Measurements from ENCODE around the gene FLNB.

The FLNB gene

DNA sequence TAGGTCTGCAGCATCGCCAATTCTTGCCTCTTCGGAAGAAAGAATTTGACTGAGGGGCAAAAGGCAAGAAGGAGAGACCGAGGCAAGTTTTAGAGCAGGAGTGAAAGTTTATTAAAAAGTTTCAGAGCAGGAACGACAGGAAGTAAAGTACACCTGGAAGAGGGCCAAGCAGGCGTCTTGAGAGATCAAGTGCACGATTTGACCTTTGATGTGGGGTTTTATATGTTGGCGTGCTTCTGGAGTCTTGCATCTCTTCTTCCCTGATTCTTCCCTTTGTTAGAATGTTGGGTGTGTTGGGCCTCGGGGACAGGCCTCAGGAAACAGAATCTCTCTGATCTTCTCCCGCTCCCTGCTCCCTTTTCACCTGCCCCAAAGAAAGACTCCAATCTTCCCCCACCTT, 40.6 kb upstream of the FLNB start:
- H3K27ac ChIP-seq (ENCODE audit: low read depth, low read length): no peak overlapping the region

DNA sequence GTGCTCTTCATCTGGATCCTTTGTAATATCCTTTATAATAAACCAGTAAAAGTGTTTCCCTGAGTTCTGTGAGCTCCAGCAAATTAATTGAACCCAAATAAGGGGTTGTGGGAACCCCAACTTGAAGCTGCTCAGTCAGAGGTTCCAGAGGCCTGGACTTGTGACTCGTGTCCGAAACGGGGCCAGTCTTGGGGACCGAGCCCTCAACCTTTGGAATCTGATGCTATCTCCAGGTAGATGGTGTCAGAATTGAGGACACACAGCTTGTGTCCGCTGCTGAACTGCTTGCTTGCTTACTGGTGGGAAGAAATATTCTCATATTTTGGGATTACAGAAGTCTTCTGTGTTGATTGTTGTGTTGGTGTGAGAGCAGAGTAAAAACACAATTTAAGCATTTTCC, 39.7 kb upstream of the FLNB start:
- Histone ChIP-seq H3K36me3 (ENCODE audit: insufficient read depth, low read length) (no peaks in the 10 kb centered on the region), H3K9me3 (ENCODE audit: low read length) (no peaks in the 10 kb centered on the region), H3K27ac (ENCODE audit: low read depth, low read length) (no peak overlapping the region), H3K4me3 (ENCODE audit: low read depth in 1 of 2, low read length in 2 of 2) (no peak overlapping the region), H3K4me1 (ENCODE audit: insufficient read depth, low read length) (peaks cover 8% of the 10 kb centered on the region), H3K9ac (ENCODE audit: low read length) (no peak overlapping the region), H3K27me3 (ENCODE audit: control insufficient read depth in 1 of 2, insufficient read depth in 2 of 2, low read length in 2 of 2) (no peaks in the 10 kb centered on the region)

More for the DNA sequence above, 40.6 kb upstream of the FLNB start:
- Histone ChIP-seq H3K9ac (ENCODE audit: low read length) (no peak overlapping the region), H3K27me3 (ENCODE audit: control insufficient read depth in 1 of 2, insufficient read depth in 2 of 2, low read length in 2 of 2) (no peaks in the 10 kb centered on the region), H3K4me3 (ENCODE audit: low read depth in 1 of 2, low read length in 2 of 2) (no peak overlapping the region), H3K9me3 (ENCODE audit: low read length) (no peaks in the 10 kb centered on the region), H3K36me3 (ENCODE audit: insufficient read depth, low read length) (no peaks in the 10 kb centered on the region), H3K4me1 (ENCODE audit: insufficient read depth, low read length) (peaks cover 2% of the 10 kb centered on the region)

DNA sequence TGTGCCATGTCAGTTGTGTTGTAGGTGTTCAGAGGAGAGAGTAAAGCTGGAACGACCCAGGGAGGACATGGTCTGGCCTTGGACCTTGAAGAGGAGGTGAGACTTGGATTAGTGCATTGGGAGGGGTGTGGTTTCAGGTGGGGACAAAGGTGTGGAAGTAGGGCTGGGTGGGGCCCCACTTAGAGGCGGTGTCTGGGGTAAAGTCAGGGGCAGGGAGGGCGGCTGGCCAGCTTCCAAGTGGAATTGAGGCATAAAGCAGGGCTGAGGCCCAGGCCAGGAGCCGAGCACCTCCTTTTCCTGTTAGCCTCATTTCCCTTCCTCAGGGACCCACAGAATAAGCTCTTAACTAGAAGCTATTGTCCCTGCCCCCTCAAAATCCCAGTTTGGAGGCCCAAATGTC, 36.2 kb upstream of the FLNB start:
- Histone ChIP-seq H3K4me1 (ENCODE audit: insufficient read depth, low read length) (peaks cover 8% of the 10 kb centered on the region), H3K9me3 (ENCODE audit: low read length) (no peaks in the 10 kb centered on the region), H3K36me3 (ENCODE audit: insufficient read depth, low read length) (no peaks in the 10 kb centered on the region), H3K27me3 (ENCODE audit: control insufficient read depth in 1 of 2, insufficient read depth in 2 of 2, low read length in 2 of 2) (no peaks in the 10 kb centered on the region), H3K27ac (ENCODE audit: low read depth, low read length) (no peak overlapping the region), H3K9ac (ENCODE audit: low read length) (no peak overlapping the region), H3K4me3 (ENCODE audit: low read depth in 1 of 2, low read length in 2 of 2) (no peak overlapping the region)

DNA sequence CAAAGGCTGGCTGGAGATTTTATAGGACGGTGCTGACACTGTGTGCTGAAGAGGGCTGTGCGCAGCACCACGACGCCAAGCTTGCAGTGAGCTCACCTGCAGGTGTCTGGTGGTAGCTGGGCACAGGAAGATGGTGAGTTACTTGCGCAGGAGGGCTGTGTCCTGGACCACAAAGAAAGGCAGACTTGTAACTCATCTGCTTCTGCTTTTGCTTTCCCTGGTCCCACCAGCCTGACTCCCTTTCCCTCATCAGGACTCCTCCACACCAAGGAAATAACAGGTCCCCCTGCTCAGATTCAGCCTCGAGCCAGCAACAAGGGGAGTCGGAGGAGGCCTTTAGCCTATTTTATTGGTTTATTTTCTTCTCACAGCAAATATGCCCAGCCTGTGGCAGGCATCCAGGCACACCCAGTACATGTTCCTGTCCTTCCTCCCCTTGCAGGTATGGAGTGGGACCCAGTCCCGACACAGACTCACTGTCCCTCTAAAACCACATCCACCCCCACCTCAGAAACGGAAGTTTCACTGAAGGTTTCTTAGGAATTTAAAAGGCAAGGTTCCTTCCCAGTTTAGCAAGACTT, 35.6 kb upstream of the FLNB start:
- Histone ChIP-seq H3K9ac (ENCODE audit: low read length) (no peak overlapping the region), H3K4me1 (ENCODE audit: insufficient read depth, low read length) (peaks cover 8% of the 10 kb centered on the region), H3K27me3 (ENCODE audit: control insufficient read depth in 1 of 2, insufficient read depth in 2 of 2, low read length in 2 of 2) (no peaks in the 10 kb centered on the region), H3K4me3 (ENCODE audit: low read depth in 1 of 2, low read length in 2 of 2) (no peak overlapping the region), H3K9me3 (ENCODE audit: low read length) (no peaks in the 10 kb centered on the region), H3K27ac (ENCODE audit: low read depth, low read length) (no peak overlapping the region), H3K36me3 (ENCODE audit: insufficient read depth, low read length) (no peaks in the 10 kb centered on the region)

DNA sequence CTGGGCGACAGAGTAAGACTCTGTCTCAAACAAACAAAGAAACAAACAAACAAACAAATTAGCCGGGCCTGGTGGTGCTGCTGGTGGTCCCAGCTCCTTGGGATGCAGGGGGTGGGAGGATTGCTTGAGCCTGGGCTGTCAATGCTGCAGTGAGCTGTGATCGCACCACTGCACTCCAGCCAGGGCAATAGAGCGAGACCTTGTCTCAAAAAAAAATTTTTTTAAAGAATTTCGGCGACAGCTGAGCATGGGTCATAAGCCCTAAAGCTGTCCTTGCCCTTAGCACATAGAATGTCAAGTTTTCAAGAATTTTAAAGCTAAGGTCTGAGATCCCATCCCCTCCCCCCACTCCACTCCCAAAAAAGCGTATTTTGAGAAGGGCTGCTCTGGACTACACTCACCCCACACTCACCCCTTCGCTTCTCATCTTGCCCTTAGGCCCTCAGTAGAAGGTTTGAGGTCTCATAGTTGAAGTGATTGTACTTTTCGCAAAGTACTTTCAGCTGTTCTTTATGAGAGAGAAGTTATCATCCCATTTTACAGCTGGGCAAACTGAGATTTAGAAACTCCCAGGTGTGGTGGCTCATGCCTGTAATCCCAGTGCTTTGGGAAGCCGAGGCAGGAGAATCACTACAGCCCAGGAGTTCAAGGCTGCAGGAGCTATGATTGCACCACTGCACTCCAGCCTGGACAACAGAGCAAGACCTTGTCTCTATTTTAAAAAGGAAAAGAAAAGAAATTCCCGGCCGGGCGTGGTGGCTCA, 34.3 kb upstream of the FLNB start:
- Histone ChIP-seq H3K4me3 (ENCODE audit: low read depth in 1 of 2, low read length in 2 of 2) (no peak overlapping the region), H3K9ac (ENCODE audit: low read length) (no peak overlapping the region), H3K27ac (ENCODE audit: low read depth, low read length) (no peak overlapping the region), H3K36me3 (ENCODE audit: insufficient read depth, low read length) (no peaks in the 10 kb centered on the region), H3K27me3 (ENCODE audit: control insufficient read depth in 1 of 2, insufficient read depth in 2 of 2, low read length in 2 of 2) (no peaks in the 10 kb centered on the region), H3K9me3 (ENCODE audit: low read length) (no peaks in the 10 kb centered on the region), H3K4me1 (ENCODE audit: insufficient read depth, low read length) (peaks cover 8% of the 10 kb centered on the region)

DNA sequence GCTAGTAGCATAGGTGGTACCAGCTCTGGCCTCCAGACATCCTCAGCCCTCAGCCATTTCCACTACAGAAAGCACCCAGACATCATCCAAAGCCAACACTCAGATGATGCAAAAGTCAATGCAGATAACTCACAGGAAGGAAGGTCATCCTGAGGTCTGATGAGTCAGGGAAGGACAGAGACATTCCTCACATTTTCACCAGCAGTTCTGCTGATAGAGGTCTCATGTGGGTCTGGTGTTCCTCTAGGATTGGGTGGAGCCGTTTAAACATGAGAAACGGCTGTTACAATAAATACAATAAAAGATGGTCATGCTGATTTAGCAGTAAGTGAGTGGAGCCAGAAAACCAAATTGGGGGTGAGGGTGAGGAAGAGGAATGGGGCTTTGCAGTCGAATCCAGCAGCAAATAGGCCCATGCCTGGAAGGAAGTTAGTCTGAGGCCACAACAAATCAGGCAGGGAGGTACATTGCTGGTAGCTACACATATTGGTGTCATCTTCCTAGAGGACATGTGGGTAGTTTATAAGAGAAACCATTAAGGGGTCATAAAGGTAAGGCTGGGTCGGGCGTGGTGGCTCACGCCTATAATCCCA, 33.3 kb upstream of the FLNB start:
- Histone ChIP-seq H3K27ac (ENCODE audit: low read depth, low read length) (peak overlapping the region; percentile 2), H3K9me3 (ENCODE audit: low read length) (no peaks in the 10 kb centered on the region), H3K36me3 (ENCODE audit: insufficient read depth, low read length) (no peaks in the 10 kb centered on the region), H3K9ac (ENCODE audit: low read length) (no peak overlapping the region), H3K4me1 (ENCODE audit: insufficient read depth, low read length) (peaks cover 8% of the 10 kb centered on the region), H3K27me3 (ENCODE audit: control insufficient read depth in 1 of 2, insufficient read depth in 2 of 2, low read length in 2 of 2) (no peaks in the 10 kb centered on the region), H3K4me3 (ENCODE audit: low read depth in 1 of 2, low read length in 2 of 2) (no peak overlapping the region)

DNA sequence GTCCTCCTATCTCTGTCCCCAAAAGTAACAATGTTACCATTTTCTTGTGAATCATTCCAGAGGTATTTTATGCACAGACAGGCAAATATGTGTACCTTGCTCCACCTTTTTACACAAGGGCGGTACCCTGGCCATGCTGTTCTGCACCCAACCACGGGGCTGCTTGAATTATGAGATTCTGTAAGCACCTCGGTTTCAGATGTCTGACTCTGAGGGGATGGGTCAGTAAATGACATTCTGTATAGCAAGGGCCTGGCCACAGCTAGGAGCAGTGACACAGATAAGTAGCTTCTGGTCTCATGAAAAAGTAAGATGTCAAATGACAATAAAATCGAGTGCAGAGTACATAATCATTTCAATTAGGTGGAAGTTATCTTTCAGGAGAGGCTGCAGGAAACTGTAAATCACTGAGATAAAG, 30.4 kb upstream of the FLNB start:
- Histone ChIP-seq H3K36me3 (ENCODE audit: insufficient read depth, low read length) (no peaks in the 10 kb centered on the region), H3K27ac (ENCODE audit: low read depth, low read length) (no peak overlapping the region), H3K4me1 (ENCODE audit: insufficient read depth, low read length) (peaks cover 3% of the 10 kb centered on the region)

DNA sequence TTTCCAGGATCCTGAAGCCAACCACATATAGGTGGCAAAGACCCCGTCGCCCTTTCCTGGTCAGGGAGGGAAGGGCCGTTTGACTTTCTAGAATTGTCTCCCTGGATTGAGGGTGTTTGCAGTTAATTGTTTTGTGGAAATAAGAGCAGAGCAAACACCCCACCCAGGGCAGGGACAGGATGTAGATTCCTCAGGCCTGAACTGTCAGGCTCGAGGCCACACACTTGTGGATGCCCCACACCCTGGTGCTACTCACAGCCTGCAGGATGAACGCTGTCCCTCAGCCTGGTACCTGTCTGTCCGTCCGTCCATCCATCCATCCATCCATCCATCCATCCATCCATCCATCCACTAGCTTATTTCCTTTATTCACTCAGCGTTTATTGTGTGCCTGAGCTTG, 29.9 kb upstream of the FLNB start:
- Histone ChIP-seq H3K36me3 (ENCODE audit: insufficient read depth, low read length) (no peaks in the 10 kb centered on the region), H3K27me3 (ENCODE audit: control insufficient read depth in 1 of 2, insufficient read depth in 2 of 2, low read length in 2 of 2) (no peaks in the 10 kb centered on the region), H3K4me3 (ENCODE audit: low read depth in 1 of 2, low read length in 2 of 2) (no peak overlapping the region), H3K27ac (ENCODE audit: low read depth, low read length) (no peak overlapping the region), H3K9ac (ENCODE audit: low read length) (no peak overlapping the region), H3K4me1 (ENCODE audit: insufficient read depth, low read length) (no peaks in the 10 kb centered on the region), H3K9me3 (ENCODE audit: low read length) (no peaks in the 10 kb centered on the region)

More for the DNA sequence above, 30.4 kb upstream of the FLNB start:
- Histone ChIP-seq H3K27me3 (ENCODE audit: control insufficient read depth in 1 of 2, insufficient read depth in 2 of 2, low read length in 2 of 2) (no peaks in the 10 kb centered on the region), H3K9me3 (ENCODE audit: low read length) (no peaks in the 10 kb centered on the region), H3K4me3 (ENCODE audit: low read depth in 1 of 2, low read length in 2 of 2) (no peak overlapping the region), H3K9ac (ENCODE audit: low read length) (no peak overlapping the region)

DNA sequence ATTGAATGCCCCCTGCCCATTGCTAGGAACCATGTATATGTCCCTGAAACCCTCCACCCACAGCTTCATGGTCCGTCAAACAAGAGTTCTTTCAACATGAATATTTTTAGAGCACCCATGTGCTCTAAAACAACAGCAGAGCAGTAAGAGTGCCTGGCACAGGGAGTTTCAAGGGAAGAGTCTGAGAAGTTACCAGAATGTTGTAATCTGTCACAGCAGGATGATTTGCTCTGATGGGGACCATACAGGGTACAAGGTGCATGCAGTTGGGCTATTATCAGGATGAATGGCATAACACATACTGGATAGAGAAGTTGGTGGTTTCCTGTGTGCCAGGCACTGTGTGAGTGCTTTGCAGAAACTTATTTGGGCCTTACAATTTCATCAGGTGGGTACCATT, 27.8 kb upstream of the FLNB start:
- no peak overlapping the region for H3K27ac ChIP-seq (ENCODE audit: low read depth, low read length)
- no peaks in the 10 kb centered on the region for H3K9me3 ChIP-seq (ENCODE audit: low read length)
- no peaks in the 10 kb centered on the region for H3K36me3 ChIP-seq (ENCODE audit: insufficient read depth, low read length)
- no peak overlapping the region for H3K4me3 ChIP-seq (ENCODE audit: low read depth in 1 of 2, low read length in 2 of 2)
- H3K4me1 ChIP-seq (ENCODE audit: insufficient read depth, low read length): peaks cover 10% of the 10 kb centered on the region
- H3K9ac ChIP-seq (ENCODE audit: low read length): no peak overlapping the region
- no peaks in the 10 kb centered on the region for H3K27me3 ChIP-seq (ENCODE audit: control insufficient read depth in 1 of 2, insufficient read depth in 2 of 2, low read length in 2 of 2)

DNA sequence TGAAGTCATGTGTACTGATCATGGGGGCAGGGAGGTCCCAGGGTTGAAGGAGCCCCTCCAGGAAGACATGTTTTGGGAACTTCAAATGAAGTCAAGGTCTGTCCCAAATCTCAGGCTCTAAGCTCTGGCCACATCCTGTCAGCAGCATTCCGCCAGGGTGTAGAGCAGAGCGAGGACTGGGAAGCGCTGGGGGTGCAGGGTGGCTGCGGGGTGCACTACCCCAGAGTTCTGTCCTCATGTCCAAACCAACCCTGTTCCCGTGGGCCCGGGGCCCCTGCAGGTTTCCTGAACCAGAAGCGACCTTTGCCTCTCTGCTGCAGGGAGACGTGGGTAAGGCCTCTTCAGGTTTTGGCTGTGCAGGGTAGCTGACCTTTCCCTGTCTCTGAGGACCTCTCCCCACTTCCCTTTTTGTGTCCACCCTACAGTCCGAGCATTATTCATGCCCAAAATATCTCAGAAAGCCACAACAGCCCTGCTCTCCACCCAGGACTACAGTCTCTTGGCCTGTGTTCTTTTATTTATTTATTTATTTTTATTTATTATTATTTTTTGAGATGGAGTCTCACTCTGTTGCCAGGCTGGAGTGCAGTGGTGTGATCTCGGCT, 26.6 kb upstream of the FLNB start:
- peaks cover 10% of the 10 kb centered on the region for H3K4me1 ChIP-seq (ENCODE audit: insufficient read depth, low read length)
- H3K36me3 ChIP-seq (ENCODE audit: insufficient read depth, low read length): no peaks in the 10 kb centered on the region
- H3K27ac ChIP-seq (ENCODE audit: low read depth, low read length): no peak overlapping the region
- H3K27me3 ChIP-seq (ENCODE audit: control insufficient read depth in 1 of 2, insufficient read depth in 2 of 2, low read length in 2 of 2): no peaks in the 10 kb centered on the region
- no peaks in the 10 kb centered on the region for H3K9me3 ChIP-seq (ENCODE audit: low read length)
- H3K4me3 ChIP-seq (ENCODE audit: low read depth in 1 of 2, low read length in 2 of 2): no peak overlapping the region
- no peak overlapping the region for H3K9ac ChIP-seq (ENCODE audit: low read length)

DNA sequence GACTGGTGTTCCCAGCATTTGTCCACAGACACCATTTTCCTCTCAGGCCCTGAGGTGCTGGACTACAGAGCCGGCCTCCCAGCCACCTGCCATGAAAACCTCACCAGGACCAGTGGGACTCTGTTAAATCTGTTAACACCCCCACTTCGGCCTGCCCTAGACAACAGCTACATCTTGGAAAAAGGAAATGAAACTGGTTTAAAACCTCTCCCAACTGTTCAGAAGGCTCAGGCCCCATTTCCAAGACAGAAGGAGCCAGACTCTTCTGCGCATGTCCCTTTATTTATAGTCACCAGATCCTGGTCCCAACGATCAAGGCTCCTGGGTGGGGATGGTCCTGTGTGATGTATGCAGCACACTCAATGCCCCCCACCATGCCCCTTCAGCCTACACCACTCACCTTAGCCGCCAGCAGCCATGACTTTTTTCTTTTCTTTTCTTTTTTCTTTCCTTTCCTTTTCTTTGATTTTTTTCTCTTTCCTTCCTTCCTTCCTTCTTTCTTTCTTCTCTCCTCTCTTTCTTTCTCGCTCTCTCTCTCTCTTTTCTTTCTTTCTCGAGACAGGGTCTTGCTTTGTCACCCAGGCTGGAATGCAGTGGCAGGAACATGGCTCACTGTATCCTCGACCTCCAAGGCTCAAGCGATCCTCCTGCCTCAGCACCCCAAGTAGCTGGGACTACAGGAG, 25.5 kb upstream of the FLNB start:
- H3K36me3 ChIP-seq (ENCODE audit: insufficient read depth, low read length): no peaks in the 10 kb centered on the region
- peaks cover 10% of the 10 kb centered on the region for H3K4me1 ChIP-seq (ENCODE audit: insufficient read depth, low read length)
- H3K4me3 ChIP-seq (ENCODE audit: low read depth in 1 of 2, low read length in 2 of 2): no peak overlapping the region
- H3K9me3 ChIP-seq (ENCODE audit: low read length): no peaks in the 10 kb centered on the region
- H3K27ac ChIP-seq (ENCODE audit: low read depth, low read length): no peak overlapping the region
- no peaks in the 10 kb centered on the region for H3K27me3 ChIP-seq (ENCODE audit: control insufficient read depth in 1 of 2, insufficient read depth in 2 of 2, low read length in 2 of 2)
- no peak overlapping the region for H3K9ac ChIP-seq (ENCODE audit: low read length)
